Ovary (tissue), 9 donors: Measurements from ENCODE around the gene PEX14. TPM values are rescaled to one million over a fixed set of nuclear protein-coding genes. Genes with fewer than 3 reads are reported as not detected.
"Not testable (repeated sequence)": the region's sequence is repeated elsewhere in the genome, so short reads cannot be mapped to it uniquely, and the experiment has no call there.

Experiments used
- DNase-seq, 5 donors: peaks; one replicate each; pipeline ENCODE4 v3.0.0-alpha.2; 2019 to 2020
- H3K27ac ChIP-seq, 2 donors: fragments of 200-600 bp; one replicate each; pipeline versions ENCODE4 v1.5.1 to v1.8.0; 2019 to 2022
- H3K27me3 ChIP-seq: fragments of 200-600 bp; one replicate; pipeline ENCODE4 v1.8.0; 2022
- H3K36me3 ChIP-seq: fragments of 200-600 bp; sonication (generic); one replicate; pipeline ENCODE4 v1.5.1; 2019
- H3K4me1 ChIP-seq: one replicate; pipeline ENCODE4 v1.8.1; 2013; ENCODE audit warnings: mild to moderate bottlenecking, moderate library complexity; ENCODE audit not compliant: insufficient read depth
- H3K4me3 ChIP-seq: fragments of 200-600 bp; sonication (generic); one replicate; pipeline ENCODE4 v1.5.1; 2017
- H3K9me3 ChIP-seq, 2 donors: fragments of 200-600 bp in 1 of 2; sonication (generic) in 1 of 2; one replicate each; pipeline versions ENCODE4 v1.5.1 to v1.8.1; 2013 to 2019; ENCODE audit warnings: mild to moderate bottlenecking in 1 of 2, moderate library complexity in 1 of 2
- CTCF ChIP-seq, 3 donors: fragments of 450-650 bp in 2 of 3; fragments of 200-600 bp in 1 of 3; IDR thresholded peaks; one replicate each; pipeline versions ENCODE4 v1.5.1 to v1.8.0; 2016 to 2022; ENCODE audit warnings: antibody characterized with exemption in 3 of 3, mild to moderate bottlenecking in 1 of 3
- EP300 ChIP-seq: sonication (generic); formaldehyde crosslinking; IDR thresholded peaks from one replicate; pipeline ENCODE4 v1.6.1; 2017; ENCODE audit warnings: antibody characterized with exemption
- POLR2A ChIP-seq: fragments of 450-650 bp; IDR thresholded peaks from one replicate; pipeline ENCODE4 v1.6.1; 2017; ENCODE audit warnings: antibody characterized with exemption, mild to moderate bottlenecking, moderate library complexity
- WGBS, 3 donors: extraction: QIAGEN DNeasy Blood & Tissue Kit in 1 of 3; methylation state at CpG; one replicate each; pipeline versions ENCODE4 v1.1.5 to v1.1.7; 2013 to 2017; 5-methylcytosine and 5-hydroxymethylcytosine counted together
- intact Hi-C, 4 donors: fragments of 100-400 bp; cut with DNase I; formaldehyde crosslinking; loops; one replicate each; pipeline versions ENCODE4 v1.11.0 to v1.15.1; 2022 to 2023
- polyA plus RNA-seq, 2 donors: library from polyadenylated mRNA; stranded (reverse); fragments of 200-250 nt in 1 of 2; fragments of 350-450 nt in 1 of 2; fragmentation: Illumina TruSeq in 1 of 2; extraction: RNeasy Lipid Tissue Mini Kit (QIAGEN cat#74804) in 1 of 2; gene quantifications; one replicate each; pipeline ENCODE4 v1.2.3, GENCODE V29; 2013 to 2014
- total RNA-seq, 7 donors: library from RNA; depleted of rRNA in 2 of 7; stranded (reverse); fragments of >200 nt in 2 of 7; fragmentation: NEBNext Ultra II Directional in 3 of 7; extraction: Animal tissue kit (Norgen Biotek cat#: 25700) in 3 of 7; gene quantifications; one replicate each; pipeline versions ENCODE4 v1.1.0 to v1.2.4, GENCODE V29; 2016 to 2023
- donor health status: DM: no; HTN: no; CAD: no; lungs with moderate emphysema.
- donor health status: DM: no; HTN: no; CAD: no.
- donor health status: Bipolar disorder and iron deficiency.
- donor health status: DM: yes; HTN: yes; CAD: no.
- donor health status: DM: no; HTN: no; CAD: no.
- donor health status: DM: yes; HTN: yes; CAD: no.

Gene PEX14
- total and polyA plus RNA-seq, 9 donors, result 3.3 to 22.9 (median 16.7) TPM

- no peak for DNase-seq
- TF ChIP-seq CTCF (IDR thresholded peaks at IDR 0.05) (no peak), POLR2A (no peak), EP300 (no peak)
- Histone ChIP-seq H3K4me3 (no peak overlapping the region), H3K36me3 (no peaks in the 10 kb centered on the region), H3K27ac (no peak overlapping the region), H3K4me1 (no peaks in the 10 kb centered on the region), H3K27me3 (no peaks in the 10 kb centered on the region), H3K9me3 (no peaks in the 10 kb centered on the region)
- WGBS, 3 donors, result 86 to 88% (median 87%) methylated on average over 5 of the region's 5 CpGs
- intact Hi-C loops, result no loop called here
Measured at GRCh38 chr1:10456048-10456447, 18.7 kb upstream of the PEX14 start.

GRCh38 chr1:10456661-10457060 lies 18.1 kb upstream of the PEX14 start:
- DNase-seq, result no peak
- Histone ChIP-seq H3K4me1 (no peaks in the 10 kb centered on the region), H3K27me3 (no peaks in the 10 kb centered on the region), H3K4me3 (no peak overlapping the region), H3K27ac (no peak overlapping the region), H3K36me3 (no peaks in the 10 kb centered on the region), H3K9me3 (no peaks in the 10 kb centered on the region)
- WGBS, 3 donors, result 80 to 81% (median 80%) methylated on average over 7 of the region's 7 CpGs
- TF ChIP-seq EP300 (no peak), CTCF (IDR thresholded peaks at IDR 0.05) (no peak), POLR2A (no peak)
- intact Hi-C loops, result no loop called here

GRCh38 chr1:10457462-10457861 lies 17.3 kb upstream of the PEX14 start:
- DNase-seq, H3K27me3 ChIP-seq, H3K27ac ChIP-seq, H3K9me3 ChIP-seq, H3K4me3 ChIP-seq, H3K36me3 ChIP-seq, H3K4me1 ChIP-seq, intact Hi-C loops: not testable (repeated sequence)
- 52 to 59% (median 59%) methylated on average over 7 of the region's 7 CpGs for WGBS, 3 donors

GRCh38 chr1:10457875-10458274 lies 16.9 kb upstream of the PEX14 start:
- no peaks in the 10 kb centered on the region for H3K4me1 ChIP-seq
- no peaks in the 10 kb centered on the region for H3K27me3 ChIP-seq
- intact Hi-C loops, result no loop called here
- TF ChIP-seq EP300, result no peak
- no peak for DNase-seq
- H3K36me3 ChIP-seq, result no peaks in the 10 kb centered on the region
- no peaks in the 10 kb centered on the region for H3K9me3 ChIP-seq
- WGBS, 3 donors, result 41 to 53% (median 42%) methylated on average over 9 of the region's 9 CpGs
- no peak overlapping the region for H3K4me3 ChIP-seq
- no peak overlapping the region for H3K27ac ChIP-seq

- intact Hi-C loops, result no loop called here
- Histone ChIP-seq H3K36me3 (no peaks in the 10 kb centered on the region), H3K27ac (no peak overlapping the region), H3K4me1 (no peaks in the 10 kb centered on the region), H3K9me3 (no peaks in the 10 kb centered on the region), H3K27me3 (no peaks in the 10 kb centered on the region), H3K4me3 (no peak overlapping the region)
- WGBS, 3 donors, result 26 to 35% (median 29%) methylated on average over 3 of the region's 3 CpGs
- no peak for DNase-seq
- TF ChIP-seq CTCF (IDR thresholded peaks at IDR 0.05) (no peak), POLR2A (no peak), EP300 (no peak)
Measured at GRCh38 chr1:10459184-10459583, 15.6 kb upstream of the PEX14 start.

- WGBS, 3 donors, result 90 to 97% (median 96%) methylated on average over 2 of the region's 2 CpGs
- Histone ChIP-seq H3K27me3 (no peaks in the 10 kb centered on the region), H3K9me3 (no peaks in the 10 kb centered on the region), H3K4me3 (no peak overlapping the region), H3K4me1 (no peaks in the 10 kb centered on the region), H3K27ac (no peak overlapping the region), H3K36me3 (no peaks in the 10 kb centered on the region)
- DNase-seq, result no peak
- TF ChIP-seq EP300, result no peak
- TF ChIP-seq CTCF (IDR thresholded peaks at IDR 0.05), result no peak
- TF ChIP-seq POLR2A, result no peak
- intact Hi-C loops, result no loop called here
Measured at GRCh38 chr1:10467078-10467477, 7.7 kb upstream of the PEX14 start.
